AG04449 (cell line): Measurements from ENCODE around the gene ARMC2.

Experiments used
- CTCF ChIA-PET: fragments of 350-600 bp; formaldehyde crosslinking; extraction: SDS; loops from one replicate; lab custom pipeline; 2021; ENCODE audit warnings: antibody characterized with exemption; lab: Yijun Ruan, JAX
- POLR2A ChIA-PET: fragments of 400-600, 350-600 bp; formaldehyde crosslinking; extraction: SDS; loops from one replicate; lab custom pipeline; 2020; ENCODE audit warnings: antibody characterized with exemption, inconsistent platforms; lab: Yijun Ruan, JAX
- DNase-seq: peaks from one replicate; pipeline ENCODE4 v3.0.0-alpha.2; 2010; ENCODE audit warnings: low read depth, low spot score
- H3K4me3 ChIP-seq: 2 replicates; pipeline ENCODE4 v1.5.1; 2011; ENCODE audit warnings: low read depth, mild to moderate bottlenecking, control low read depth, low read length
- TF ChIP-seq, protein P1 (sequence below): IDR thresholded peaks from one replicate; pipeline ENCODE4 v1.5.1; 2011; ENCODE audit warnings: mild to moderate bottlenecking, moderate library complexity, low read length, control low read depth, inconsistent platforms; ENCODE audit not compliant: insufficient read depth; ENCODE audit errors: missing control alignments

ARMC2 gene

DNA sequence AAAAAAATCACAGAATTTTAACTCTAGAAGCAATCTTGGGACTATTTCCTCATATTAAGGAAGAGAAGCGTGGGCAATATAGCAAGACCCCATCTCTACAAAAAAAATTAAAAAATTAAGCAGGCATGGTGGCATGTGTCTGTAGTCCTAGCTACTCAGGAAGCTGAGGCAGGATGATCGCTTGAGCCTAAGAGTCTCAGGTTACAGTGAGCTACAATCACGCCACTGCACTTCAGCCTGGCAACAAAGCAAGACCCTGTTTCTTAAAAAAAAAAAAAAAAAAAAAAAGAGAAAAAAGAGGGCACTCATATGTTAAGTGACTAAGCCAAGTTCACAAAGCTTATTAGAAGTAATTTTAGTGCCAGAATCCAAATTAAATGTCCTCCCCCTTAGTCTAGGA is 145.7 kb downstream of the ARMC2 start:
- POLR2A ChIA-PET, result no interaction called here

DNA sequence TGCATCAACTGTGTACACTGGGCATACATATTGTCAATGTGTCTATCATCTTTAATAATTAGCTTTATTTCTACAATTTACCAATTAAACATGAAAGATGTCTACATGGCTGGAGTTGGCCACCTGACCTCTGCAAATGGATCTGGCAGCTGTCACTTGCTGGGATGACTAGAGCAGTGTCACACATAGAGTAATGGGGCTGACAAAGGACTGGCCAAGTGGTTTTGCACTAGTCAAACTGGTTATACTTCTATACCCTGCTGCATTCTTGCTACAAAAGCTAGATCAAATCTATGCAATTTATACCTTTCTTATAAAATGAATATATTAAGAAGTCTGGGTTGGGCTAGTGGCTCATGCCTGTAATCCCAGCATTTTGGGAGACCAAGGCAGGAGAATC is 147.1 kb downstream of the ARMC2 start:
- no peak for DNase-seq
- TF ChIP-seq, protein P1, sequence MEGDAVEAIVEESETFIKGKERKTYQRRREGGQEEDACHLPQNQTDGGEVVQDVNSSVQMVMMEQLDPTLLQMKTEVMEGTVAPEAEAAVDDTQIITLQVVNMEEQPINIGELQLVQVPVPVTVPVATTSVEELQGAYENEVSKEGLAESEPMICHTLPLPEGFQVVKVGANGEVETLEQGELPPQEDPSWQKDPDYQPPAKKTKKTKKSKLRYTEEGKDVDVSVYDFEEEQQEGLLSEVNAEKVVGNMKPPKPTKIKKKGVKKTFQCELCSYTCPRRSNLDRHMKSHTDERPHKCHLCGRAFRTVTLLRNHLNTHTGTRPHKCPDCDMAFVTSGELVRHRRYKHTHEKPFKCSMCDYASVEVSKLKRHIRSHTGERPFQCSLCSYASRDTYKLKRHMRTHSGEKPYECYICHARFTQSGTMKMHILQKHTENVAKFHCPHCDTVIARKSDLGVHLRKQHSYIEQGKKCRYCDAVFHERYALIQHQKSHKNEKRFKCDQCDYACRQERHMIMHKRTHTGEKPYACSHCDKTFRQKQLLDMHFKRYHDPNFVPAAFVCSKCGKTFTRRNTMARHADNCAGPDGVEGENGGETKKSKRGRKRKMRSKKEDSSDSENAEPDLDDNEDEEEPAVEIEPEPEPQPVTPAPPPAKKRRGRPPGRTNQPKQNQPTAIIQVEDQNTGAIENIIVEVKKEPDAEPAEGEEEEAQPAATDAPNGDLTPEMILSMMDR, result no peak
- CTCF ChIA-PET, result interaction anchor here (1.5 kb wide), 1 partner anchor 9 kb away, joined by 3 read pairs; no protein-coding TSS in a partner anchor
- POLR2A ChIA-PET, result no interaction called here
- no peak overlapping the region for H3K4me3 ChIP-seq

More for the DNA sequence above, 145.7 kb downstream of the ARMC2 start:
- TF ChIP-seq, protein P1, result no peak
- no peak for DNase-seq
- H3K4me3 ChIP-seq, result no peak overlapping the region
- CTCF ChIA-PET, result no interaction called here

DNA sequence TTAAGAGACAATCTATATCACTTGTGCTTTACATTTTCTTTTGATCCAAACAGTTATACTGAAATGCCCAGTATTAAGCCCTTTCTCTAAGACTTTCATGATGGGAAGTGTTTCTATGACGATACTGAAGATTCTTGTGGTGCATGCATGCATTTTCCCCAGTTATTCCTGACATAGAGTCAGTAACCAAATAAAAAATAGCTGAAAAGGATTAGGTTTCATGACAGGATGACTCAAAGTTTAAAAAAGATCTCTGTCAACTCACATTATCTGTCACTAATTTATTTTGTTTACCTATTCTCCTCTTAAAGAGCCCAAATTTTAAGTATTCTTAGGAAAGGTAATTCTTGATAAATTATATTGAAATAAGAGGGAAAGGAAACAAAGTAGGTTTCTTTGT is 148.0 kb downstream of the ARMC2 start:
- no peak overlapping the region for H3K4me3 ChIP-seq
- no peak for DNase-seq
- POLR2A ChIA-PET, result no interaction called here
- CTCF ChIA-PET, result interaction anchor here (1.5 kb wide), 1 partner anchor 9 kb away, joined by 3 read pairs; no protein-coding TSS in a partner anchor
- TF ChIP-seq, protein P1, result no peak

DNA sequence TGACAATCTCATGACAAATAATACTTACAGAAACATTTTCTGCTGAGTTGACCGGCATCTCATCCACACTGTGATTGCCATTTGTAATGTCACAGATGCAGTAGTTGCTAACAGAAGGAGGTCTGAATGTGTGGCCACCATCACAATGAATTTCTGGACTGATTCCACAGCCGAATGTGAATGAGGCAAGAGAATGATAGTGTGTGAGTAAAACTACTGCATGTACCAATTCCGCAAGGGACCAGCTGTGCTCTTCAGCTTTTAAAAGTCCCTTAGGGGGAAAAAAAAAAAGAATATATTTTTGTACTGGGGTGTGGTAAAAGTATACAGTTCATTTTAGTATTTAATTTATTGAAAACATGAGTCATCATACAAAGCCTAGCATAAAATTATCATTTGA is 150.3 kb downstream of the ARMC2 start:
- ChIA-PET POLR2A (no interaction called here), CTCF (no interaction called here)
- H3K4me3 ChIP-seq, result no peak overlapping the region
- TF ChIP-seq, protein P1, result no peak
- no peak for DNase-seq

DNA sequence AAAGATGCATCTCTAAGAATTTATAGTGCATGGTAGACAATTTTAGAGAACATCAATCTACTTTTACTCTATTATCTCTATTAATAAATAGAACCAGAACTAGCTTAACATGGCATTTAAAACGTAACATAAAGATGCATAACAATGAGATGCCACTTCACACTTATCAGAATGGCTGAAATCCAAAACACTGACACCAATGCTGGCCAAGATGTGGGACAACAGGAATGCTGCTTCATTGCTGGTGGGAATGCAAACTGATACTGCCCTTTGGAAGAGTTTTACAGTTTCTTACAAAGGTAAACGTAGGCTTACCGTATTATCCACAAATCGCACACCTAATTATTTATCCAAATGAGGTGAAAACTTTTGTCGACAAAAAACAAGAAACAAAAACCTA is 151.2 kb downstream of the ARMC2 start:
- ChIA-PET CTCF (no interaction called here), POLR2A (no interaction called here)
- no peak overlapping the region for H3K4me3 ChIP-seq
- TF ChIP-seq, protein P1, result no peak
- no peak for DNase-seq

DNA sequence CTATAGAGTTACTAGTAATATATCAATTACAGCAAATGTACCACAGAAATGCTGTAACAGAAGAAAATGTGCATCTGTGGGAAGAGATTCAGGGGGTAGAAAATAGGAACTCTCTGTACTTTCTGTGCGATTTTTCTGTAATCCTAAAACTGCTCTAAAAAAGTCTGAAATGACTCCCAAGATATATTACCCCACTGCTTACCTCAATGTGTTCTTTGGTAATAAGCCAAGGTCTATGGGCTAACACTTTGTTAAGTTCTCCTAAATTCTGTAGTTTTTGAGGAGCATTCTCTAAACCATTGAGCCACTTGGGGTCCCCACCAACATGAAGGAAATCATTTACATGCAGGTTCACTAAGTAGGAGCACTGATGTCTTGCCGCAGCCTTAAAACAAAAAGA is 152.1 kb downstream of the ARMC2 start:
- POLR2A ChIA-PET, result no interaction called here
- CTCF ChIA-PET, result no interaction called here
- DNase-seq, result no peak
- H3K4me3 ChIP-seq, result no peak overlapping the region
- TF ChIP-seq, protein P1, result no peak
